Brain pericyte (primary cell): ENCODE results near the gene C15orf62.

Experiments
- DNase-seq: peaks from one replicate; pipeline ENCODE4 v3.0.0-alpha.2; 2012; ENCODE audit warnings: low read depth, low spot score

The C15orf62 gene

DNA sequence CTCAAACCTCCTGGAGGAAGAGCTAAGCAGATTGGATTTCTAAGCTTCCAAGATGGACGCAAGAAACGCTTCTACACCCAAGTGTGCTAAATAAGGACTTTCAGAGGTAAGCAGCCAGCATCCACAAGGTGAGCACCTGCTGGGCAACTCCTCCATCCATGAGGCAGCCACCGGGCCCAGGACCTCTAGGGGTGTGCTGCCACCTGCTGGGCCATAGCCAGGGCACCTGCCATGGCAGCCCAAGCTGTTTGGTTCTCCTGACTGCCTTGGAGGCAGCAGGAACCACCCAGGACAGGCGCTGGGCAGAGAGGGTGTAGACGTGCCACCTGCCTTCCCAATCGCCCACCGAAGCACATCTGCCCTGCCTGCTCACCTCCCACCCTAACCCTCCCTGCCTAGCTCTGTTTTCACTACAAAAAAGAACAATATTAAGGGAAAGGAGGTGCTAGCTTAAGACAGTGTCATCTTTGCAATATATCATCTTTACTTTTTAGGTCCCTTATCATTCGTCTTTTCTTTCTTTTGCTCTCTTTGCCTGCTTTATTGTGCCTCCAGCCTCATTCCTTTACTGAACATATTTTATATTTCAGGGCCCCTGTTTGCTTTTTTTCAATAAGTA lies 12.9 kb downstream of the C15orf62 start:
- DNase-seq: no peak

- no peak for DNase-seq
Measured at GRCh38 chr15:40785164-40785563, 15.4 kb downstream of the C15orf62 start.

- DNase-seq: no peak
Measured at GRCh38 chr15:40785814-40786213, 16.0 kb downstream of the C15orf62 start.

DNA sequence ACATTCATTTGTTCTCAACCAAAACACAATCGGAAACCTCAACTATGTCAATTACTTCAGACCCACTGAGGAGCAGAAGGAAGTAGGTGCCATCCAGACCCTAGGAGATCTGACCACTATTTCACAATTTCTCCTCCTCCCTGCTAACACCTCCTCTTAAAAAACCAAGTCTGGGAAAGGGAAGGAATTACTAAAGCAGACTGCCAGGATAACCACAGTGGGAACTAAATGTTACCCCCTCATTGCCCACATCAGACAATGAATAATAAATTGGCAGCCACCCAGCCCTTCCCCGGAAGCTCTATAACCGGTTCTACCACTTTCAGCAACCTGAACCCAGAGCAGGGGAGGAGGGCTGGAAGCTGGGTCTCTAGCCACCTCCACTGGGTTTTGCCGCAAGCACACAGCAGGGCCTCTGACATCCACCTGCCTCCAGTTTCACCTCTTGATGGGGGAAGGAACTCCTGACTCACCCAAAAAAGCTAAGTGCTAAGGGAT lies 17.6 kb downstream of the C15orf62 start:
- no peak for DNase-seq

GRCh38 chr15:40787991-40788390 lies 18.2 kb downstream of the C15orf62 start:
- no peak for DNase-seq

GRCh38 chr15:40789119-40789518 lies 19.3 kb downstream of the C15orf62 start:
- DNase-seq: no peak

GRCh38 chr15:40789999-40790398 lies 20.2 kb downstream of the C15orf62 start:
- DNase-seq: no peak

DNA sequence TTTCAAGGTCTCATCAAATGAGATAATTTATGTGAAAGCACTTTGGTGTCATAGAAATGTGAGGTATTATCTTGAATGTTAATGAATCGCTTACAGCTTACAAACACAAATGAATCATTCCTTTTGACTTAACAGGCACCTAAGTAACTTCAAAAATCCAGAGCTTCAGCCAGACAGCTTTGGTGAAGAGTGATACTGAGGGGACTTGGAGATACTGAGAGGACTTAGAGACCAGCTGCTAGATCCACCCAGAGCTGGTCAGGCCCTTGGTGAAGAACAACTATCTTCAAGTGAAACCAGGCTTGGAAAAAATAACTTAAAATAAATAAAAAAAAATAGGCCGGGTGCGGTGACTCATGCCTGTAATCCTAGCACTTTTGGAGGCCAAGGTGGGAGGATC lies 20.9 kb downstream of the C15orf62 start:
- no peak for DNase-seq

GRCh38 chr15:40792394-40792793 lies 22.6 kb downstream of the C15orf62 start:
- DNase-seq: no peak

DNA sequence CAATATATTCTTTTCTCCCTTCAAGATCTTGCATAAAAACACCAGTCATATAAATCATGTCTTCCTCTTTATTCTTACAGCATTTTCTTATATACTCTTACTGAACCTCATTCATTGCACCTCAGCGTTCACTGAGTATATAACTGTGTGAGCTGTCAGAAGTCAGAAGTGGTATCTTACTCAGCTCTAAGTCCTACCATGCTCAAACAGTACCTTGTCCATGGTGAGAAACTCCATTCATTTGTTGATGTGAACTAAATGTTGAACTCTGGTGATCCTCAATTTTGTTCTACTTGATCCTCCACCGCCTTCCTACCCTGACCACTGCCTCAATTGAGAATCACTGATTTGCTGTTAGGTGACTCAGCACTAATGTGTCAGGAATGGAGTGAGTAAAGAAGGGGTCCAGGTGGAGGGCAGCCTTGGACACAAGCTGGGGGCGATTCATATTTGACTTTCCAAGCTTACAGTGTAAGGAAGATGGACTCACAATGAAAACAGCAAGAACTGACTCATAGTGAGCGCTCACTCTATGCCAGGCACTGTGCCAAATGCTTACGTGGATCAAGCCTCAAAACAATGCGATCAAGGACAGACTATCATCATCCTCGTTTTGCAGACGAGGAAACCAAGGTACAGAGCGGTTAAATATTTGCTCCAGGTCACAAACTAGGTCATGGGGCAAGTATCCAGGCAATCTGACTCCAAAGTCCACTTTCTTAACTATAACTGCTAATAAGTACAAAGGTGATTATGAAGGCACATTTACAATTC lies 23.6 kb downstream of the C15orf62 start:
- DNase-seq: peak; percentile 78

GRCh38 chr15:40796041-40796440 lies 26.3 kb downstream of the C15orf62 start:
- DNase-seq: no peak

GRCh38 chr15:40796512-40796911 lies 26.7 kb downstream of the C15orf62 start:
- no peak for DNase-seq

GRCh38 chr15:40799523-40799922 lies 29.7 kb downstream of the C15orf62 start:
- DNase-seq: no peak

DNA sequence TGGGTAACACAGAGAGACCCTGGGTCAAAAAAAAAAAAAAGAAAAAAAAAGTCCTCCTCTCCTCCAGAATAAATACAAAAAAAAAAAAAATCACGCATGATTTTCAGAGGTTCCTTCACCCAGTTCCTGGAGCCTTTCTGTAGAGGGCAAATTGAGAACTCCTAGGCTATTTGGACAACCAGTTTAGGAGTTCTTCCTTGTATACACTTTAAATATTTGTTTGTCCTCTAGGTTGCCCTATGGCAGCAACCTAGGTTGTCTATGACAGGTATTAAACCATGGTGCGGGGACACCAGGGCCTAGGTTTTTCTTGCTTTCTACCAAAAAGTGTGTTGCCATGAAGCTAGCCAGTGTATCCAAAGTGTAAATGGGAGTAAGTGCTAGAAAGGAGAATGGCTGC lies 33.3 kb downstream of the C15orf62 start:
- DNase-seq: no peak

GRCh38 chr15:40803688-40804087 lies 33.9 kb downstream of the C15orf62 start:
- DNase-seq: no peak

DNA sequence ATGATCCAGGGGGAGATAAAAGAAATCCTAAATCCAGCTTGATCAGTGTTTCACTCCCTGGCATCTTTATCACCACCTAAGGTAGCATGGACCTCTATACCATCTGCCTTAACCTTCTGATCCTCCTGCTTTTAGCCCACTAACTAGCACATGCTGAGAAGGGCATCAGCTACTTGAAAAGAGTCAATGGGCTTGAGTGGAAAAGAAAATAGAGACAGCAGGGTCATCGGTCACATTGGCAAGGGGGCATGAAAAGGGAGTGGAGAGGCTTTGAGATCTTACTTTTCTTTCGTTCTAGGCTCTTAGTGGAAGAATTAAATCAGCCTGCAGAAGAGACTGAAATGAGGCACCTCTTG lies 36.9 kb downstream of the C15orf62 start:
- DNase-seq: no peak

- peak; percentile 93 for DNase-seq
Measured at GRCh38 chr15:40807028-40807887, 37.5 kb downstream of the C15orf62 start, which contains the start of the genes DNAJC17 and ZFYVE19. TSS of gene DNAJC17 (minus strand) at chr15:40807473. CDS start at chr15:40807446, 27 bp downstream. TSS of gene ZFYVE19 (plus strand) at chr15:40807089. CDS start at chr15:40807590, 501 bp downstream.

GRCh38 chr15:40807888-40808461 lies 38.2 kb downstream of the C15orf62 start:
- no peak for DNase-seq

DNA sequence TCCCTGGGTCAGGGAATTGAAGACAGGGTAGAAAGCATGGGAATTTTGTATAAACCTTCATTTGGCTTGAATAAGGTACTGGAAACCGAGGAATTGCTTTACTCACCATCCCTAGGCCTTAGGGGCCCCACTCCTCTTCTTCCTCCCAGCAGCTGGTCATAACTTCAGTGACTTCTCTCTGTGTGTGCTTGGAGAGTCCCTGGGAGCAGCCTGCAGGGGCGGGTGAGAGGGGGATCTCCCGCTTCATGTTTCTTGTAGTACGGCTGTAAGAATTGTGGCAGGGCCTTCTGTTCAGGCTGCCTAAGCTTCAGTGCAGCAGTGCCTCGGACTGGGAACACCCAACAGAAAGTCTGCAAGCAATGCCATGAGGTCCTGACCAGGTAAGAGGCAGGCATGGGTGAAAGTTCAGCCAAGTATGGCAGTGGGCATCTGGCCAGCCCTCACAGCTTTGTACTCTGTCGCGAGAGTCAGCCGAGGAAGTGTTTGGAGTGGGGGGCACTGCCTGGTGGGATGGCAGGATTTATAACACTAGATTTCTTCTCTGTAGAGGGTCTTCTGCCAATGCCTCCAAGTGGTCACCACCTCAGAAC lies 39.2 kb downstream of the C15orf62 start:
- no peak for DNase-seq

DNA sequence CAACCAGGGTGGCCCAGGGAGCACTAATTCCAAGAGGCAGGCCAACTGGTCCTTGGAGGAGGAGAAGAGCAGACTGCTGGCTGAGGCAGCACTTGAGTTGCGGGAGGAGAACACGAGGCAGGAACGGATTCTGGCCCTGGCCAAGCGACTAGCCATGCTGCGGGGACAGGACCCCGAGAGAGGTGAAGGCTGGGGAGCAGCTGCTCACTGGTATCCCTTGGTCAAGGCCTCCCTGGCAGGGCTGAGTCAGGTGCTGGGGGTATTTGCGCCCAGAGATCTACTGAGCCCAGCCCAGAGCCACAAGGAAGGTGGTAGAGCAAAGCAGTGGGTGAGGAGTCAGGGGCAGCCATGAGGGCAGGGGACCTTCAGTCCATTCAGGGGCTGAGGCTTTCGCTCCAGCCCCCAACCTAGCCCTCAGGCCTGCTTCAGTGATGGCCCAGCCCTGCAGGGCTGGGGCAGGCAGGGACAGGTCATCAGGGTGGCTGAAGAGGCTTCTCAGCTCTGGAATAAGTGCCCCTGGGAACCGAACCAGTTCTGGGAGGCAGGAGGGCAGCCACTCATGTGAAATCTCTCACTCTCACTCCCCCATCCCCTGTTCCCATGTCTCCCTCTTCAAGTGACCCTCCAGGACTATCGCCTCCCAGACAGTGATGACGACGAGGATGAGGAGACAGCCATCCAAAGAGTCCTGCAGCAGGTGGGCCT lies 43.1 kb downstream of the C15orf62 start:
- DNase-seq: no peak
